HG03354 (cell line): Measurements from ENCODE around the gene MYZAP.
"Not testable (repeated sequence)": the region's sequence is repeated elsewhere in the genome, so short reads cannot be mapped to it uniquely, and the experiment has no call there.

ENCODE experiments used
- ATAC-seq: cut with Tn5 transposase; IDR thresholded peaks from one replicate; pipeline ENCODE4 v1.9.1; 2021; ENCODE audit warnings: mild to moderate bottlenecking; ENCODE audit not compliant: unreplicated experiment, poor library complexity, severe bottlenecking

MYZAP gene

GRCh38 chr15:57614241-57614640 is 22.5 kb downstream of the MYZAP start:
- no peak for ATAC-seq

- ATAC-seq, result not testable (repeated sequence)
These were observed 24.3 kb downstream of the MYZAP start for GRCh38 chr15:57615951-57616496.

- ATAC-seq, result no peak
These were observed 26.6 kb downstream of the MYZAP start for GRCh38 chr15:57618325-57618724.

- no peak for ATAC-seq
These were observed 28.0 kb downstream of the MYZAP start for GRCh38 chr15:57619746-57620145.

- ATAC-seq, result no peak
These were observed 33.0 kb downstream of the MYZAP start for GRCh38 chr15:57624730-57625129.

GRCh38 chr15:57625703-57626448 is 34.2 kb downstream of the MYZAP start:
- ATAC-seq, result no peak

GRCh38 chr15:57626713-57627440 is 35.2 kb downstream of the MYZAP start:
- ATAC-seq, result no peak

- ATAC-seq, result no peak
These were observed 39.8 kb downstream of the MYZAP start for GRCh38 chr15:57631386-57632110.

- ATAC-seq, result no peak
These were observed 42.6 kb downstream of the MYZAP start for GRCh38 chr15:57634290-57634689.

GRCh38 chr15:57635300-57635909 is 43.7 kb downstream of the MYZAP start:
- no peak for ATAC-seq

- ATAC-seq, result no peak
These were observed 46.1 kb downstream of the MYZAP start for GRCh38 chr15:57637846-57638245.

- no peak for ATAC-seq
These were observed 47.6 kb downstream of the MYZAP start for GRCh38 chr15:57639306-57639705.

GRCh38 chr15:57640930-57641682 is 49.4 kb downstream of the MYZAP start:
- no peak for ATAC-seq

- no peak for ATAC-seq
These were observed 52.1 kb downstream of the MYZAP start for GRCh38 chr15:57643826-57644225.

- no peak for ATAC-seq
These were observed 54.4 kb downstream of the MYZAP start for GRCh38 chr15:57646087-57646486.

- ATAC-seq, result no peak
These were observed 55.5 kb downstream of the MYZAP start for GRCh38 chr15:57647071-57647790.

- ATAC-seq, result no peak
These were observed 56.1 kb downstream of the MYZAP start for GRCh38 chr15:57647791-57648130.

GRCh38 chr15:57649138-57649537 is 57.4 kb downstream of the MYZAP start:
- no peak for ATAC-seq

- ATAC-seq, result no peak
These were observed 59.7 kb downstream of the MYZAP start for GRCh38 chr15:57651445-57651844.
